Panc1 (cell line): Measurements from ENCODE around the gene EVC. TPM values are rescaled to one million over a fixed set of nuclear protein-coding genes. Genes with fewer than 3 reads are reported as not detected.

Source experiments
- ATAC-seq: fragments of 200-7000 bp; cut with Tn5 transposase; 2 replicates; pipeline ENCODE4 v1.9.1; 2020; ENCODE audit warnings: mild to moderate bottlenecking, moderate library complexity
- BruUV-seq: library from RNA; stranded (reverse); fragments of 400-500 nt; replicated peaks from 2 replicates; lab custom pipeline; 2021; lab: Mats Ljungman, UMichigan
- CTCF ChIA-PET: fragments of 300-600 bp; sonication (Branson Sonifier 250); formaldehyde crosslinking; loops from one replicate; lab custom pipeline; 2022; ENCODE audit warnings: antibody characterized with exemption; lab: Charles Lee
- POLR2A ChIA-PET: fragments of 300-600 bp; sonication (Branson Sonifier 250); formaldehyde crosslinking; loops from one replicate; lab custom pipeline; 2022; ENCODE audit warnings: antibody characterized with exemption; lab: Charles Lee
- DNase-seq: peaks from one replicate; pipeline ENCODE4 v3.0.0-alpha.2; 2010; ENCODE audit warnings: low read depth, low spot score
- H3K27ac ChIP-seq: 2 replicates; pipeline ENCODE4 v1.5.1; 2011; ENCODE audit warnings: mild to moderate bottlenecking, low read length, inconsistent platforms
- H3K27me3 ChIP-seq: fragments of 200-500 bp; sonication (Bioruptor generic); 2 replicates; pipeline ENCODE4 v1.6.0; 2014; ENCODE audit warnings: low read length, inconsistent platforms; ENCODE audit not compliant: control insufficient read depth, insufficient read depth
- H3K36me3 ChIP-seq: fragments of 200-500 bp; sonication (Bioruptor generic); 2 replicates; pipeline ENCODE4 v1.5.1; 2014; ENCODE audit warnings: inconsistent platforms, mild to moderate bottlenecking, low read length, moderate library complexity; ENCODE audit not compliant: control insufficient read depth, insufficient read depth
- H3K4me1 ChIP-seq: 2 replicates; pipeline ENCODE4 v1.5.1; 2011; ENCODE audit warnings: inconsistent platforms, mild to moderate bottlenecking, low read length, moderate library complexity; ENCODE audit not compliant: control insufficient read depth, insufficient read depth
- H3K4me3 ChIP-seq, 2 experiments: 2 replicates each; pipeline ENCODE4 v1.5.1; 2011 to 2012; ENCODE audit warnings: low read depth in 2 of 2, low read length in 2 of 2, mild to moderate bottlenecking in 2 of 2, inconsistent platforms in 1 of 2, moderate library complexity in 1 of 2
- H3K9me3 ChIP-seq: fragments of 200-500 bp; sonication (Bioruptor generic); 2 replicates; pipeline ENCODE4 v1.5.1; 2014; ENCODE audit warnings: low read depth, mild to moderate bottlenecking, inconsistent platforms, low read length, moderate library complexity; ENCODE audit not compliant: control insufficient read depth, insufficient read depth
- CTCF ChIP-seq: fragments of 450-650 bp; IDR thresholded peaks from 2 replicates; pipeline ENCODE4 v1.5.1; 2017; ENCODE audit warnings: mild to moderate bottlenecking
- POLR2AphosphoS5 ChIP-seq: IDR thresholded peaks from 2 replicates; pipeline ENCODE4 v1.6.1; 2012; ENCODE audit warnings: mild to moderate bottlenecking, low read depth, low read length, moderate library complexity
- REST ChIP-seq, 2 experiments: IDR thresholded peaks; 2 replicates each; pipeline ENCODE4 v1.6.1; 2011 to 2012; ENCODE audit warnings: low read depth in 2 of 2, control low read depth in 1 of 2, low read length in 1 of 2, mild to moderate bottlenecking in 1 of 2, moderate library complexity in 1 of 2; ENCODE audit not compliant: insufficient read depth in 1 of 2
- SIN3A ChIP-seq: IDR thresholded peaks from 2 replicates; pipeline ENCODE4 v1.6.1; 2012; ENCODE audit warnings: low read depth, mild to moderate bottlenecking, low read length, moderate library complexity, borderline replicate concordance; ENCODE audit not compliant: insufficient read depth
- TCF7L2 ChIP-seq: IDR thresholded peaks from 2 replicates; pipeline ENCODE4 v1.6.1; 2011; ENCODE audit warnings: mild to moderate bottlenecking, low read depth, low read length, inconsistent platforms
- in situ Hi-C: cut with HindIII; loops from 2 replicates; pipeline ENCODE4 v1.10.0; 2016; ENCODE audit warnings: low sequenced_read_pairs, low pct_unique_long_range_greater_than_20kb
- intact Hi-C: fragments of 100-400 bp; cut with micrococcal nuclease; formaldehyde crosslinking; loops from one replicate; pipeline ENCODE4 v1.10.0; 2022; ENCODE audit not compliant: unreplicated experiment
- total RNA-seq: library from RNA; stranded (reverse); gene quantifications from one replicate; pipeline ENCODE4 v1.2.1, GENCODE V29; 2021; ENCODE audit not compliant: unreplicated experiment

EVC gene
- total RNA-seq, 1 experiment from 2014 or later: 12.1 TPM

- in situ Hi-C loops (no loop called here), intact Hi-C loops (no loop called here)
- Histone ChIP-seq H3K27ac (no peak overlapping the region), H3K4me1 (no peaks in the 10 kb centered on the region), H3K9me3 (no peaks in the 10 kb centered on the region), H3K36me3 (no peaks in the 10 kb centered on the region), H3K4me3 (no peak overlapping the region), H3K27me3 (no peaks in the 10 kb centered on the region)
- ChIA-PET POLR2A (no interaction called here), CTCF (no interaction called here)
- ATAC-seq: no peak
- no peak for DNase-seq
- TF ChIP-seq TCF7L2 (no peak), SIN3A (no peak), CTCF (no peak), REST (IDR thresholded peaks at IDR 0.05; ENCODE audit: insufficient read depth in 1 of 2, low read depth in 2 of 2, low read length in 1 of 2) (no peak), POLR2AphosphoS5 (no peak)
- no TSS peak for BruUV-seq
Measured at GRCh38 chr4:5783486-5783885, 72.5 kb downstream of the EVC start.

- H3K27me3 ChIP-seq: no peaks in the 10 kb centered on the region
- H3K36me3 ChIP-seq: no peaks in the 10 kb centered on the region
- H3K27ac ChIP-seq: no peak overlapping the region
- intact Hi-C loops (no loop called here), in situ Hi-C loops (no loop called here)
- POLR2A ChIA-PET: no interaction called here
- TF ChIP-seq CTCF (no peak), REST (IDR thresholded peaks at IDR 0.05; ENCODE audit: insufficient read depth in 1 of 2, low read depth in 2 of 2, low read length in 1 of 2) (no peak), POLR2AphosphoS5 (no peak), TCF7L2 (no peak), SIN3A (no peak)
- ATAC-seq (no peak), DNase-seq (no peak)
- no peaks in the 10 kb centered on the region for H3K9me3 ChIP-seq
- H3K4me3 ChIP-seq: no peak overlapping the region
- H3K4me1 ChIP-seq: no peaks in the 10 kb centered on the region
- CTCF ChIA-PET: no interaction called here
- BruUV-seq: no TSS peak
Measured at GRCh38 chr4:5784021-5784420, 73.0 kb downstream of the EVC start.
